HEK293T (cell line): Measurements from ENCODE around the gene EXOC6B.

Source experiments
- ARNT ChIP-seq: fragments of 450-650 bp; IDR thresholded peaks from 2 replicates; pipeline ENCODE4 v1.6.1; 2017; ENCODE audit warnings: mild to moderate bottlenecking
- BHLHE40 ChIP-seq: fragments of 450-650 bp; IDR thresholded peaks from 2 replicates; pipeline ENCODE4 v1.6.1; 2016; ENCODE audit warnings: mild to moderate bottlenecking, moderate library complexity, borderline replicate concordance
- CTBP1 ChIP-seq: fragments of 450-650 bp; IDR thresholded peaks from 2 replicates; pipeline ENCODE4 v1.6.1; 2016; ENCODE audit warnings: borderline replicate concordance
- FOXA1 ChIP-seq: fragments of 450-650 bp; IDR thresholded peaks from 2 replicates; pipeline ENCODE4 v1.6.1; 2016; ENCODE audit warnings: mild to moderate bottlenecking
- FOXK2 ChIP-seq: fragments of 450-650 bp; IDR thresholded peaks from 2 replicates; pipeline ENCODE4 v1.6.1; 2016; ENCODE audit warnings: mild to moderate bottlenecking
- FOXM1 ChIP-seq: fragments of 450-650 bp; IDR thresholded peaks from 2 replicates; pipeline ENCODE4 v1.6.1; 2017; ENCODE audit warnings: mild to moderate bottlenecking, borderline replicate concordance
- L3MBTL2 ChIP-seq: fragments of 450-650 bp; conservative IDR thresholded peaks from 2 replicates; pipeline ENCODE4 v1.6.1; 2016; ENCODE audit warnings: mild to moderate bottlenecking
- LEF1 ChIP-seq: fragments of 450-650 bp; IDR thresholded peaks from 2 replicates; pipeline ENCODE4 v1.6.1; 2017; ENCODE audit warnings: mild to moderate bottlenecking, borderline replicate concordance
- NFRKB ChIP-seq: fragments of 450-650 bp; IDR thresholded peaks from 2 replicates; pipeline ENCODE4 v1.6.1; 2016; ENCODE audit warnings: mild to moderate bottlenecking, moderate library complexity
- SP1 ChIP-seq: fragments of 450-650 bp; IDR thresholded peaks from 2 replicates; pipeline ENCODE4 v1.6.1; 2017
- SUZ12 ChIP-seq: fragments of 450-650 bp; IDR thresholded peaks from 2 replicates; pipeline ENCODE4 v1.6.1; 2016; ENCODE audit warnings: mild to moderate bottlenecking
- TARDBP ChIP-seq: fragments of 450-650 bp; IDR thresholded peaks from 2 replicates; pipeline ENCODE4 v1.6.1; 2016
- TF ChIP-seq, protein P1 (sequence below): fragments of 450-650 bp; IDR thresholded peaks from 2 replicates; pipeline ENCODE4 v1.6.1; 2016

DNA sequence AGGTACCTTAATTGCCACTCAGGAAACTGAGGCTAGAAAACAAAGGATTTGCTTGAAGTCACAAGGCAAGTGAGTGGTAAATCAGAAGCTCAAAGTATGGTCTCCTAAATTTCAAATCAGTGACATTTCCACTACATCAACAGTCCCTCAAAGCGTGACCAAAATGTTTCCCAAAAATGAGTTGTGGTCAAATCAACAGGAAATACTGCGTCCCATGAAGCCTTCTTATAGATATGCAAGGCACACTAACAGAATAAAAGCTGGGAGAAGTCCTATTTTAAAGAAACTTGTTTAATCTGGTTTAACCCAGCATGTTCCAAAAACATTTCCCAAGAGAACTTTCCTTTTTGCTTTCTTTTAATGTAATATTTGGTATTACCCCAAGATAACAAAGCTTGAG, 249.4 kb downstream of the EXOC6B start:
- TF ChIP-seq BHLHE40 (no peak), LEF1 (no peak), SP1 (no peak), FOXM1 (no peak), CTBP1 (no peak), FOXA1 (no peak), FOXK2 (no peak), ARNT (no peak), SUZ12 (no peak), NFRKB (no peak), L3MBTL2 (no peak), TARDBP (no peak)
- TF ChIP-seq, protein P1, sequence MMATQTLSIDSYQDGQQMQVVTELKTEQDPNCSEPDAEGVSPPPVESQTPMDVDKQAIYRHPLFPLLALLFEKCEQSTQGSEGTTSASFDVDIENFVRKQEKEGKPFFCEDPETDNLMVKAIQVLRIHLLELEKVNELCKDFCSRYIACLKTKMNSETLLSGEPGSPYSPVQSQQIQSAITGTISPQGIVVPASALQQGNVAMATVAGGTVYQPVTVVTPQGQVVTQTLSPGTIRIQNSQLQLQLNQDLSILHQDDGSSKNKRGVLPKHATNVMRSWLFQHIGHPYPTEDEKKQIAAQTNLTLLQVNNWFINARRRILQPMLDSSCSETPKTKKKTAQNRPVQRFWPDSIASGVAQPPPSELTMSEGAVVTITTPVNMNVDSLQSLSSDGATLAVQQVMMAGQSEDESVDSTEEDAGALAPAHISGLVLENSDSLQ: no peak
